HL-60 (cell line): Measurements from ENCODE around the gene EIF4G3.

Source experiments
- GABPA ChIP-seq: IDR thresholded peaks from 2 replicates; pipeline ENCODE4 v1.6.1; 2012; ENCODE audit warnings: low read depth
- POLR2AphosphoS5 ChIP-seq: IDR thresholded peaks from 2 replicates; pipeline ENCODE4 v1.6.1; 2012; ENCODE audit warnings: low read depth
- TF ChIP-seq, protein P1 (sequence below): IDR thresholded peaks from one replicate; pipeline ENCODE4 v1.5.1; 2011; ENCODE audit warnings: low read length, control low read depth, inconsistent platforms; ENCODE audit not compliant: insufficient read depth
- TF ChIP-seq, protein P2 (sequence below): IDR thresholded peaks from 2 replicates; pipeline ENCODE4 v1.6.1; 2012; ENCODE audit warnings: low read depth; ENCODE audit not compliant: insufficient replicate concordance

DNA sequence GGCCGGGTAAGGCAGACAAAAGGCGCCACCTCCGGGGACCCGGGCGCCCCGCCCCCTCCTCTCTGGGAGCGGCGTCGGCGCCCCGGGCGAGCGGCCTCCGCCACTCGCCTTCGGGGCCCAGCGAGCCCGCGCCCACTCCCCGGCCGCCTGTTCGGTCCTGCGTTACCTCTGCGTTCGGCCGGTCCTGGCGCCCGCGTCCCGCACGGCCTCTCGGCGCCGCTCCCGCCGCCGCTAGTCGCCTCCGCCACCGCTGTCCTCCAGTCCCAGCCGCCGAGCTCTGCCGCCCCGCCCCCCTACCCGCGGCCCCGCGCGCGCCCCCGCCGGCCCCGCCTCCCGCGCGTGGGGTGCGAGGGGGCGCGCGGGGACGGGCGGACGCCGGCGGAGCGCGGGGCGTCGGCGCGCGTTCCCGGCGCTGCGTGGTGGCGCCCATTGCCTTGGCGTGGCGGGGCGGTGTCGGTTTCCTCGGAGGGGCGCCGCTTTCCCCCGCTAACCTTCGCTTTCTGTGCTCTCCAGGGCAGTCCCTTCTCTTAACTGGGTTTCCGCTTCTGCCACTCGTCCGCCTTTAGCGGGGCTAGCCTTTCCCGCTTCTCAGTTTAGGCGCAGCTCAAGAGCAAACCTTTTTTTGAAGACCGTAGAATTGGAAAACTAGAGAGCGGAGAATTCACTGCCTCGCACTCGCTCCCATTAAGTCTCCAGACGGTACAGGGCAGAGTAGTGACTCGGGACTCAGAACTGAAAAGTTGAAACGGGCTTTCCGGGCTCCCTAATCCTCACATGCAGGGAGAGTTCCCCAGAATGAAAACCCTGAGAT lies 389.5 kb downstream of the EIF4G3 start, which contains the start of gene HP1BP3:
- TF ChIP-seq, protein P1, sequence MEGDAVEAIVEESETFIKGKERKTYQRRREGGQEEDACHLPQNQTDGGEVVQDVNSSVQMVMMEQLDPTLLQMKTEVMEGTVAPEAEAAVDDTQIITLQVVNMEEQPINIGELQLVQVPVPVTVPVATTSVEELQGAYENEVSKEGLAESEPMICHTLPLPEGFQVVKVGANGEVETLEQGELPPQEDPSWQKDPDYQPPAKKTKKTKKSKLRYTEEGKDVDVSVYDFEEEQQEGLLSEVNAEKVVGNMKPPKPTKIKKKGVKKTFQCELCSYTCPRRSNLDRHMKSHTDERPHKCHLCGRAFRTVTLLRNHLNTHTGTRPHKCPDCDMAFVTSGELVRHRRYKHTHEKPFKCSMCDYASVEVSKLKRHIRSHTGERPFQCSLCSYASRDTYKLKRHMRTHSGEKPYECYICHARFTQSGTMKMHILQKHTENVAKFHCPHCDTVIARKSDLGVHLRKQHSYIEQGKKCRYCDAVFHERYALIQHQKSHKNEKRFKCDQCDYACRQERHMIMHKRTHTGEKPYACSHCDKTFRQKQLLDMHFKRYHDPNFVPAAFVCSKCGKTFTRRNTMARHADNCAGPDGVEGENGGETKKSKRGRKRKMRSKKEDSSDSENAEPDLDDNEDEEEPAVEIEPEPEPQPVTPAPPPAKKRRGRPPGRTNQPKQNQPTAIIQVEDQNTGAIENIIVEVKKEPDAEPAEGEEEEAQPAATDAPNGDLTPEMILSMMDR = no peak
- TF ChIP-seq, protein P2, sequence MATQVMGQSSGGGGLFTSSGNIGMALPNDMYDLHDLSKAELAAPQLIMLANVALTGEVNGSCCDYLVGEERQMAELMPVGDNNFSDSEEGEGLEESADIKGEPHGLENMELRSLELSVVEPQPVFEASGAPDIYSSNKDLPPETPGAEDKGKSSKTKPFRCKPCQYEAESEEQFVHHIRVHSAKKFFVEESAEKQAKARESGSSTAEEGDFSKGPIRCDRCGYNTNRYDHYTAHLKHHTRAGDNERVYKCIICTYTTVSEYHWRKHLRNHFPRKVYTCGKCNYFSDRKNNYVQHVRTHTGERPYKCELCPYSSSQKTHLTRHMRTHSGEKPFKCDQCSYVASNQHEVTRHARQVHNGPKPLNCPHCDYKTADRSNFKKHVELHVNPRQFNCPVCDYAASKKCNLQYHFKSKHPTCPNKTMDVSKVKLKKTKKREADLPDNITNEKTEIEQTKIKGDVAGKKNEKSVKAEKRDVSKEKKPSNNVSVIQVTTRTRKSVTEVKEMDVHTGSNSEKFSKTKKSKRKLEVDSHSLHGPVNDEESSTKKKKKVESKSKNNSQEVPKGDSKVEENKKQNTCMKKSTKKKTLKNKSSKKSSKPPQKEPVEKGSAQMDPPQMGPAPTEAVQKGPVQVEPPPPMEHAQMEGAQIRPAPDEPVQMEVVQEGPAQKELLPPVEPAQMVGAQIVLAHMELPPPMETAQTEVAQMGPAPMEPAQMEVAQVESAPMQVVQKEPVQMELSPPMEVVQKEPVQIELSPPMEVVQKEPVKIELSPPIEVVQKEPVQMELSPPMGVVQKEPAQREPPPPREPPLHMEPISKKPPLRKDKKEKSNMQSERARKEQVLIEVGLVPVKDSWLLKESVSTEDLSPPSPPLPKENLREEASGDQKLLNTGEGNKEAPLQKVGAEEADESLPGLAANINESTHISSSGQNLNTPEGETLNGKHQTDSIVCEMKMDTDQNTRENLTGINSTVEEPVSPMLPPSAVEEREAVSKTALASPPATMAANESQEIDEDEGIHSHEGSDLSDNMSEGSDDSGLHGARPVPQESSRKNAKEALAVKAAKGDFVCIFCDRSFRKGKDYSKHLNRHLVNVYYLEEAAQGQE = peak; percentile 44
- no peak for TF ChIP-seq GABPA
- peak; percentile 70; the same call in 1 of the 2 replicates for TF ChIP-seq POLR2AphosphoS5
